IPS-18c (cell line): ENCODE results near the gene RAB28.

Source experiments
- H3K4me3 ChIP-seq: 2 replicates; pipeline ENCODE4 v1.7.0; 2013; ENCODE audit warnings: low read depth, mild to moderate bottlenecking, low read length, moderate library complexity; ENCODE audit not compliant: insufficient read depth
- H3K9me3 ChIP-seq: one replicate; pipeline ENCODE4 v1.6.1; 2013; ENCODE audit warnings: mild to moderate bottlenecking, low read length, moderate library complexity; ENCODE audit not compliant: control insufficient read depth, insufficient read depth

RAB28 gene

DNA sequence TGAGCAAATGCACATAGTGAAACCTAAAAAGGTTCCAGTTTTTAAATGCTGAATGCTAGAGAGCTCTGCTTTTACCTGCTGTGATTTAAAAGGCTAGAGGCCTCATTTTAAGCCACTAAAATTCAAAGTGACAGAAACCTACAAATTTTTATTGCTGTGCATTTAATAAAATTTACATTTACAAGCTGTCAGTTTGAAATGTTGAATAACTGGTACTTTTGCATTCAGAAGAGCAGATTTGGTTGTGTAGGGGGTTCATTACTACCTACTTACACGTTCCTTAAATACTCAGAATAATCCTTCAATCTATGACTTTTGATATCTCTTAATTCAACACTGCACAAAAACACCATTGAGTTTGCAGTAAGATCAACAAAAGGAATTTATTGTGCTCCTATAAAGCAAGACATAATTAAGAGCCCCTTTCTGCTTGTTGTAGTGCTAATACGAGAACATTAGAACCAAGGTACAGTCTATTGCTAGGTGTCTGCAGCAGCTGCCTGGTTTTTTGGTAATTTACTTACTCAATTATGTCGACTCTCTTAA lies 32.2 kb upstream of the RAB28 start:
- Histone ChIP-seq H3K9me3 (no peaks in the 10 kb centered on the region), H3K4me3 (no peak overlapping the region)

DNA sequence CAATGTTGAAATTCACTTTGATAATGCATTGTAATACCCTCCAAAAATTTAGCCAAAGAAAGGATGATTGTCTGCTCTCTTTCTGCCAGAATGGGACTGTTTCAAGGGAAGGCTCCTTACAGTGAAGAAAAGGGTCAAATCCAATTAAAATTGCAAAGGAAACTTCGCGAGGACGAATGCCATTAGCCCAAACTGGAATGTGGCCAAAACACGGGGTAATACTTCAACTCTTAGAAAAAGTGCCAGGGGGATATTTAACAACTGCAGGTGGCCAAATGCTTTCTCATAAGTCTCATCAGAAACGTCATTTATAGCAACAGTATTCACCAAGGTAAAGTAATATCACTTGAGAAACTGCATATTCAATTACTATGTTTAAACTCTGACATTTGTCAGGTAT lies 31.1 kb upstream of the RAB28 start:
- no peaks in the 10 kb centered on the region for H3K9me3 ChIP-seq
- no peak overlapping the region for H3K4me3 ChIP-seq

DNA sequence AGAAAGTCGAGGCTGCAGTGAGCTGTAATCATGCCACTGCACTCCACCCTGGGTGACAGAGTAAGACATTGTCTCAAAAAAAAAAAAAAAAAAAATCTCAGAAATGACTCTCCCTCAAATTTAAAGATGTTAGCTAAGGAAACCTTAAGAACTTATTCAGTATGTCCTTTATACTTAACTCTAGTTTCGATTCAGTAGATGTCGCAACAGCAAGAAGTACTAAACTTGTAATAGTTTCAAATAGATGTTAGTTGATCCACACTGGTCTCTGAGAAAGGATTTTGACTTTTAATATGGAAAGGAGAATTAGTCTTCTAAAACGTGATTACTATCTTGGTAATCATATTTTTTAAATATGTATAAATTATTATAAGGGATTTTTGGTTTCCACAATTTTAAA lies 30.6 kb upstream of the RAB28 start:
- no peak overlapping the region for H3K4me3 ChIP-seq
- no peaks in the 10 kb centered on the region for H3K9me3 ChIP-seq

DNA sequence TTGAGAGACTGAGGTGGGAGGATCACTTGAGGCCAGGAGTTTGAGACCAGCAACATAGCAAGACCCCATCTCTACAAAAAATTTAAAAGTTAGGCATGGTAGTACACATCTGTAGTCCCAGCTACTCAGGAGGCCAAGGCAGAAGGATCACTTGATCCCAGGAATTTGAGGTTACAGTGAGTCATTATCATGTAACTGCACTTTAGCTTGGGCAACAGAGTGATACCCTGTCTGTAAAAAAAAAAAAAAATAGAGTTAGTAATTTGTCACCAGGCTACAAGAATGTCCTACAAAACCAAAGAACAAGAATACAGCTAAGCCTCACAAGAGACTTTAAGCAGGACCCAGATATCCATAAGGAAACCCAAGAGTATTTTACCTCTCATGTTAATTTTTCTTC lies 27.0 kb upstream of the RAB28 start:
- no peaks in the 10 kb centered on the region for H3K9me3 ChIP-seq
- no peak overlapping the region for H3K4me3 ChIP-seq

DNA sequence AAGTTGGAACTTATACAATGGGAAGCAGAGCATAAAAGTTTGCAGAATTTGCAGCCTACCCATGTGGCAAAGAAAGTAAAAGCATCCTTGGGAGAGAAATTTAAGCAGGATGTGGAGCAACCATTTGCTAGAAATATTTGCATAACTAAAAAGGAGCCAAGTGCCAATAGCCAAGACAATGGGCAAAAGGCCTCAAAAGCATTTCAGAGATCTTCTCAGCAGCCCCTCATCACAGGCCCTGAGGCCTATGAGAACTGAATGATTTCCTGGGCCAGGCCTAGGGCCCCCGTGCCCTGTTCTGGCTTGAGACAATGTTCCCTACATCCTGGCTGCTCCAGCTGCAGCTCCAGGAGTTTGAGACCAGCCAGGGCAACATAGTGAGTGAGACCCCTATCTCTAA lies 25.3 kb upstream of the RAB28 start:
- Histone ChIP-seq H3K9me3 (no peaks in the 10 kb centered on the region), H3K4me3 (no peak overlapping the region)

DNA sequence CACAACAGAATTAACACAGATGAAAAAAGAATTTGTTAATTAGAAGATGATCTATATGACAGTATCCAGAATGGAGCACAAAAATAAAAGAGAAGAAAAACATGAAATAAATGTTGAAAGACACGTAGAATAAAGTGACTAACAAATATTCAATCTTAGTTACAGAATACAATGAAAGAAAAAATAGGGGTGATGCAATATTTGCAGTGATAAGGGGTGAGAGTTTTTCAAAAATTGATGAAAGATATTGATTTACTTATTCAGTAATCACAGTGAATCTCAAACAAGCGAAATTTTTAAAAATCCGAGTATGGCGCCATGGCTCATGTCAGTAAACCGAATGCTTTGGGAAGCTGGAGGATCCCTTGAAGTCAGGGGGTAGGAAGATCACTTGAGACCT lies 20.2 kb upstream of the RAB28 start:
- Histone ChIP-seq H3K9me3 (no peaks in the 10 kb centered on the region), H3K4me3 (no peak overlapping the region)

DNA sequence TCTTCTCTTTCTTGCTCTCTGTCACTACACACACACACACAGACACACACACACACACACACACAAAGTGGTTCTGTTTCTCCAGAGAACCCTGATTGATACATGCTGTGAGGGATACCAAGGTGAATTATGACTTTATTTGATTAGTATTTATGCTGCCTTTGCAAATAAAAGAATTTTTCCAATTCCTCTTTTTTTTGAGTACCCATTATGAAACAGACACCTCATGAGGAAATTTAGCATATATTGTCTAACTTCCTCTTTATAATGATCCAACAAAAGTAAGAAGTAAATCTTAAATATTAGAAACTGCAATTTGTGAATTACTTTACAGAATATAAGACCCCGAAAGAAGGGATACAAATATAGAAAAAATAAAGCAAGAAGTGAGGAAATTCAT lies 14.3 kb upstream of the RAB28 start:
- Histone ChIP-seq H3K9me3 (no peaks in the 10 kb centered on the region), H3K4me3 (no peak overlapping the region)

DNA sequence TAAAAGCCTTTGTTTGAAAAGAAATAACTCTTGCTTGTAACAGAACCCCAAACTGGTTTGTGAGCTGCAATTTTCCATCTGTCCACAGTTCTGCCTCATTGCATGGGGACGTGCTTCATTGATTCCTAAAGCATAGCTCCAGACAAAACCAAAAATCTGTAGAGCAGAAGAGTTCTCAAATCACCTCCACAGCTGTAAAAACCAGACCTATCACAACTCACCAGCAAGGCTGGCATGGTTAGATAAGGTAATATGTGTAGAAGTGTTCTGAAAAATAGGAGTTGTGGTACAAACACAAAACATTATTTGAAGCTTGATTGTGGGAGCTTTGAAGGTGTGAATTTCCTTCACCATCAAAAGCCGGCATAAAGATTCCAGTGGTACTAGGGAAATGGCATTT lies 12.5 kb upstream of the RAB28 start:
- no peaks in the 10 kb centered on the region for H3K9me3 ChIP-seq

DNA sequence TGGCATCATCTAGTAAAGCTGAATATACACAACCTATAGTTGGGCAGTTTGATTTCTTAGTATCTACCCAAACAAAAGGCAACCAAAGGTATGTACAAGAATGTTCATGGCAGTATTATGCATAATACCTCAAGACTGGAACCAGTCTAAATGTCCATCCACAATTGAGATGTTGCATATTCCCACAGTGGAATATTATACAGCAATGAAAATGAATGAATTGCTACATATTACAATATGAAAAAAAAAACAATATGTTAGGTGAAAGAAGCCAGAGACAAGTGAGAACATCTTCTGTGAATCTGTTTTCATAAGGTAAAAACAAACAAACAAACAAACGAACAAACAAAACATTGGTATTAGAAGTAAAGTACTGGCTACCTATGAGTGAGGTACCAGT lies 11.6 kb upstream of the RAB28 start:
- no peaks in the 10 kb centered on the region for H3K9me3 ChIP-seq
- H3K4me3 ChIP-seq = no peak overlapping the region

More for the DNA sequence above, 12.5 kb upstream of the RAB28 start:
- H3K4me3 ChIP-seq = no peak overlapping the region

DNA sequence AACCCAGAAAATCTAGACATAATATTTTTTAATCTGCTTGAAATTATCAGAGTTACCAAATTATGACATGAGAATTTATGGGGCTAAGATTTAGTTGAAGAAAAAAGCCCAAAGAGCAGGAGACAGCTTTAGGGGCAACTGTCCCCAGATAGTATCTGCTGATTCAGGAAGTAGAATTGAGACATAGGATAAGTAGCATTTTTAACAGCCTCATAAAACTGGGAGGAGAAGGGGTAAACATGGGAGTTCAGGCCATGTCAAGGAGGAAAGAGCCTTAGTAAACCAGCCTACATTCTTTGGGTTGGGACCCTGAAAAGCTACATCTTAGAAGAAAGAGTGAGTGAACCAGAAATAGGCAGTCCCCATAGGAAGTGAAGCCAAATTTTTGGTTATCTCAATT lies 9.7 kb upstream of the RAB28 start:
- H3K4me3 ChIP-seq = no peak overlapping the region
- no peaks in the 10 kb centered on the region for H3K9me3 ChIP-seq

DNA sequence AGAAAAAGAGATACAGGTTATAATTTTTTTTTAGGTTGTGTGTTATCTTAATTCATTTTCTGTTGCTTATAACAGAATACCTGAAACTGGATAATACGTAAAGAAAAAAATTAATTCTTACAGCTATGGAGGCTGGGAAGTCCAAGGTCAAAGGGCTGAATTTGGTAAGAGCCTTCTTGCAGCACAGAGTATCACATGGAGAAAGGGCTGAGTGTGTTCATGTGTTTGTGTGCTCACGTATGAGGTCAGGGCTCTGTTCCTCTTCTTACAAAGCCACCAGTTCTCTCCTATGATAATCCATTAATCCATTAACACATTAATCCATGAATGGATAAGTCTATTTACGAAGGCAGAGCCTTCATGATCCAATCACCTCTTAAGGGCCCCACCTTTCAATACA lies 8.6 kb upstream of the RAB28 start:
- no peaks in the 10 kb centered on the region for H3K9me3 ChIP-seq

DNA sequence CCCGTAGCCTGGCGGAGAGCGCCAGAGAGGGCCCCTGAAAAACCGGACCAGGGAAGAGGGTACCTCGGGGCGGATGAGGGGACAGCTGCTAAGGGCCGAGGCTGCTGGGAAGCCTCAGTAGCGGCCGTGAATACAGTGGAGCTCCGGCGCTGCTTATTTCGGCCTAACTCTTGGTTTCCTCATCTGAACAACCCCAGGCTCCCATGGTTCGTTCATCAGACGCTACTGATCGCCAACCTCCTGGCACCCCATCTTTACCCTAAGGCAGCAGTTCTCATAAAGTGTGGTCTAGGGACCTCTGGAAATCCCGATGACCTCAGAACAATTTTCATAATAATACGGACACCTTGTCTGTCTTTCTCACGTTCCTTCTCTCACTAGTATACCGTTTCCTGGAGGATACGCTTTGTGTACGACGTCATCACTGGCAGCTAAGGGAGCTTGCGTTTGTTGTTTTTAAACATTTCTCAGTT lies 645 bp upstream of the RAB28 start:
- Histone ChIP-seq H3K9me3 (peaks cover 3% of the 10 kb centered on the region), H3K4me3 (peak overlapping the region; percentile 88)

More for the DNA sequence above, 8.6 kb upstream of the RAB28 start:
- H3K4me3 ChIP-seq = no peak overlapping the region

DNA sequence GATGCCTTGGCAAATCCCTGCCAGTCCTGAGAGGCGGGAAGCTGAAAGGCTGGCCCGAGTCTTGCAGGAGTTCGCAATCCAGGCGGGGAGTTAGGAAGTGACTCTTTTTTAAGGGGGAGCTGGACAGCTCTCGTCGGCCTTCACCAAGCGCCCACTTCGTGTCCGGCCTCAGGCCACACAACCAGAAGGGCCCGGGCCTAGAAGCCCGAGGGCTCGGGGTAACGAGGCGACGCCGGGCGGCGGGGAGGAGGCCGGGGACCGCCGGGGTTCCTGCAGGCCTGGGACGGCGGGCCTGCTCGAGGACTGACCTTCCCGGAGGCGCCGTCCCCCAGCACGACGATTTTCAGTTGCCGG lies 395 bp downstream of the RAB28 start:
- Histone ChIP-seq H3K4me3 (peak overlapping the region; percentile 88), H3K9me3 (peaks cover 3% of the 10 kb centered on the region)

DNA sequence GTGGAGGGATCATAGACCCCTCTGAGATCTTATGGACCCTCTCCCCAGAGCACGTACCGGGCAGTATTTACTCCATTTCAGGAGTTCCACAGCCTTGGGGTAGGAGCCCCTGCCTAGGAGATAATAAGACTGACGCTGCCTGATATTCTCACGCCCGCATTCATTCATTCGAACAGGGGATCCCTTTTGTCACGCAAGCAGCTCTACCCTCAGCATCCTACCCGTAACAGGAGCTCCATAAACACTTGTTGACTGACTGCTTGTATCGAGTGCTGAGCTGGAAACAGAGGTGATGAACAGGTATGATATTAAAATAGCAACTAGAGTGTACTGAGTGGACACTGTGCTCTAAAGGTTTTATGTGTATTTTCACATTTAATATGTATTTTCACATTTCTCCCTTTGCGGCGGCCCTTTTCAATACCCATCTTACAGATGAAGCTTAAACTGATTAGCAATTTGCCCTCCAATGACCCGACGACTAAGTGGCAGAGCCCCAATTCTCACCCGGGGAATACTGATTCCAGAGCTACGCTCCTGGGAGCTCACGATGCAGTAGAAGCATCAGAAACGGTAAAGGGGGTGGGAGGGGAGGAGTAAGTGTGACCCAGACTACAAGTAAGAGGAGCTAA lies 888 bp downstream of the RAB28 start:
- Histone ChIP-seq H3K9me3 (peaks cover 3% of the 10 kb centered on the region), H3K4me3 (peak overlapping the region; percentile 88)

DNA sequence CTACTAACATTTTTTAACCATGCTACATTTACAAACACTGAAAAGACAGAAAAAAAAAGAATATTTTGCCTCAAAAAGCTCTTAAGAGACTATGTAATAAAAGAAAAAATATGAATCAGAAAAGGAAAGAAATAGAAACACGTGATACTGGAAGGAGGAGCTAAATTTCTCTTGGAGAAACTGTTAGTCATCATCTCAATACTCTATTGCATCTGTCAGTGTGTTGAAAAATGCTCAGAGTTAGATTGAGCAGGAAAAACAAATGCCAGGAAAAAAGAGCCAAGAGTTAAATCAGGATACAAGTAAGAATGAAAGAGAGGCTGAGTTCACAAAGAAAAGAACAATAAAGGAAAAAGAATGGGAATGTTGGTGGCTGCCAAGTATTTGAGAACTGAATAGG lies 2.6 kb downstream of the RAB28 start:
- Histone ChIP-seq H3K4me3 (no peak overlapping the region), H3K9me3 (peaks cover 3% of the 10 kb centered on the region)

DNA sequence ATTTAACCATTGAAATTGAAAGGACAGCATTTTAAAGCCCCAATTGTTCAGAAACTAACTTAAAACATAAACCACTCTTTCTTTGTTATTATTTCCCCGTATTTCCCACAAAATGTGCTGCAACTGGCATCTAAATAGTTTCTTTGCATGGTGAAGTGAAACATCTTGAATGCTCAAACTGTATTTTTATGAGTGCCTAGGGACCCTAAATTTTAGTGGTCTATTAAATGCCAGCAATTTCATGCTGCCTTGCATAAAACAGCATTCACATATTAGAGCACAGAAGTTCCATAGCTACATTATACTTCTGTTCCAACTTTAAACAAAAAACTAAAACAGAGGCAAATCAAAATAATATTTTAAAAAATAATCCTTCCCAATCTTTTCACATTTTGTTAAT lies 5.4 kb downstream of the RAB28 start:
- Histone ChIP-seq H3K9me3 (peaks cover under 1% of the 10 kb centered on the region), H3K4me3 (no peak overlapping the region)

DNA sequence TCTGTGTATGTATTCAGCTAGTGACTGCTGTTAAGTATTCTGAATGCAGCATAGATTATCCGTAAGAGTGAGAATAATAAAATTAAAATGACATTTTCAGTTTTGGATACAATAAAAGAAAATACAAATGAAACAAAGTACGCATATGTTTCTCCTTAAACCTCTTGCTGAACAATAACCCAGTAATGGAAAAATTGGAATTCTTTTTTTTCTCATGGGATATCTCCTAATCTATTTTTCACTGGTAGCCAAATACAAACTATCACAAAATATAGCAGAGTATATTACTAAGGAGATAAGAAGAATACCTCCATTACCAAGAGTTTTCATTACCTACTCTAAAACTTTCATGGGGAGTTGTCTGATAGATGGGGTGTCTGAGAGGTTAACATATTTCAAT lies 6.0 kb downstream of the RAB28 start:
- H3K9me3 ChIP-seq = no peaks in the 10 kb centered on the region

DNA sequence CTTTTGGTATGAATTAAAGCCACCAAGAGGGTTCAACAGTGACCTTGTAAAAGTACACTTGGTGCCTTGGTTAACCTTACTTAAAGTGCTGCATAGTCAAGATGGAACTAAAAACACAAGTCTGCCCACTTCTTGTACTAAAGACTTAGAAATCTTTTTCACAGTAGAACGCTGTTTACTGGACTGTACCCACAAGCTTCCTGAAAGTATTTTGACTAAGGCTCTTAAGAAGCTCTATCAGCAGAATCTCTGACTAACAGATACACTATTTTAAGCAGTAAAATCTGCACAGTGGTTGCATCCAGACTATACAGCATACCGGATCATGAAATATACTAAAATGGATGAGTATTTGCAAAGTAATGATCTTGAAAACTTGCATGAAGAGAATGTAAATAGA lies 7.2 kb downstream of the RAB28 start:
- no peaks in the 10 kb centered on the region for H3K9me3 ChIP-seq
- H3K4me3 ChIP-seq = no peak overlapping the region

More for the DNA sequence above, 6.0 kb downstream of the RAB28 start:
- no peak overlapping the region for H3K4me3 ChIP-seq

DNA sequence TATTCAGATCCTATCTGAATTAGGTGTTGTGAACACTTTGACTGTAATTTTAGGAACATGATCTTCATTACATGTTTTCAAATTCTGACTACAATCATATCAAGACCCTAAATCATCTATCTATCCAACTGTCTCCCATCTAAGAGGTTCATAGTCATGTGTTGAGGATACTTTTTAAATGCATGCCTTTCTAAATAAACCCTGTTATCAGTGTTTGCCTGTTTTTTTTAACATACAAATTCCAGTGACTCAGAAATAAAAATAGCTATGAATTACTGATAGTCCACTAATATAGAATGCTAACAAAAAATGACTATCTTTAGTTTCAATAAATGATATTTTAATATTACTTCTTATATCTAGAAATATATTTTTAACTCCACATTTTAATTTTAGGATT lies 8.0 kb downstream of the RAB28 start:
- H3K4me3 ChIP-seq = no peak overlapping the region

More for the DNA sequence above, 8.0 kb downstream of the RAB28 start:
- no peaks in the 10 kb centered on the region for H3K9me3 ChIP-seq
